ENCODE results near the gene IRAK4.

IRAK4 gene

GRCh38 chr12:43836475-43836989 lies 77.8 kb downstream of the IRAK4 start:
- DNase-seq (ENCODE audit: low read depth) = no peak

All from T follicular helper cell (primary cell).